Dendritic cell treated with granulocyte-macrophage colony-stimulating factor and Interleukin-4, amounts not matched to agents 40 ng/mL and 50 ng/mL, for 4 days (primary cell): ENCODE data around the gene ZNF79.
"Not testable (repeated sequence)": the region's sequence is repeated elsewhere in the genome, so short reads cannot be mapped to it uniquely, and the experiment has no call there.

Experiments used
- H3K27ac Mint-ChIP-seq: one replicate; pipeline ENCODE4 v1.8.0; 2022; ENCODE audit warnings: mild to moderate bottlenecking, mixed read lengths
- H3K27me3 Mint-ChIP-seq: one replicate; pipeline ENCODE4 v1.8.0; 2022; ENCODE audit warnings: mild to moderate bottlenecking, mixed read lengths
- H3K36me3 Mint-ChIP-seq: one replicate; pipeline ENCODE4 v1.8.0; 2022; ENCODE audit warnings: low read depth, mixed read lengths
- H3K4me1 Mint-ChIP-seq: one replicate; pipeline ENCODE4 v1.8.0; 2022; ENCODE audit warnings: low read depth, mixed read lengths
- H3K4me3 Mint-ChIP-seq: one replicate; pipeline ENCODE4 v1.8.0; 2022; ENCODE audit warnings: mild to moderate bottlenecking, moderate library complexity, mixed read lengths
- H3K9me3 Mint-ChIP-seq: one replicate; pipeline ENCODE4 v1.8.0; 2022; ENCODE audit warnings: mixed read lengths
- intact Hi-C: fragments of 100-400 bp; cut with micrococcal nuclease; formaldehyde crosslinking; loops from one replicate; pipeline ENCODE4 v1.15.0; 2022

Gene ZNF79

DNA sequence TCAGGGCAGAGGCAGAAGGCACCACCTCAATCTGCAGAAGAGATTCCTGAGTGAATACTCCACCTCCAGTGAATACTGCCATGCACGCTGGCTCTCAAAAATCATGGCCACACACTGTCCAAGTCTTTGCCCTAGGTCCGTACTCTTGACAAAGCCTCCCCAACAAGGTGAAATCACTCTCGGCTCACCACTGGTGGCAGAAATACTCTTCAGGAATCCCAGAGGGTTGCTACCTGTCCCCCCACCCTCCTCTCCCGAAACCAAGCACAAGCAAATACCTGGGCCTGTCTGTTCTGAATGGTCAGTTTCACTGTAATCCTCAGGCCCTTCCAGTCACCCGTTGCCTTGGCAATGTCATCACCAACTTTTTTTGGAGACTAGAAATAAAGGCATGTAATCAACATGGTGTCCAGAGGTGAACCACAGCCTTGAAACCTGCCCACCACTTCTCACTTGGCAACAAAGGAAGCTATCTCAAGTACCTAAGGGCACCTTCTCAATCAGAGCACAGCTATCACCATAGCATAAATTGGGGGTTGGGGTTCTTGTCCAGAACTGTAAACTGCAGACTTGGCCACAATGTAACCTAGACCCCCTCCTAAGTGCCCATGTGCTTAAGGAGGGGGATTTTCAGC, 25.3 kb downstream of the ZNF79 start:
- peak overlapping the region; percentile 92 for H3K4me3 Mint-ChIP-seq
- H3K9me3 Mint-ChIP-seq: peaks cover 10% of the 10 kb centered on the region
- H3K4me1 Mint-ChIP-seq: peaks cover 60% of the 10 kb centered on the region
- H3K36me3 Mint-ChIP-seq: peaks cover 92% of the 10 kb centered on the region
- H3K27ac Mint-ChIP-seq: peak overlapping the region; percentile 96
- H3K27me3 Mint-ChIP-seq: no peaks in the 10 kb centered on the region
- intact Hi-C loops: no loop called here

DNA sequence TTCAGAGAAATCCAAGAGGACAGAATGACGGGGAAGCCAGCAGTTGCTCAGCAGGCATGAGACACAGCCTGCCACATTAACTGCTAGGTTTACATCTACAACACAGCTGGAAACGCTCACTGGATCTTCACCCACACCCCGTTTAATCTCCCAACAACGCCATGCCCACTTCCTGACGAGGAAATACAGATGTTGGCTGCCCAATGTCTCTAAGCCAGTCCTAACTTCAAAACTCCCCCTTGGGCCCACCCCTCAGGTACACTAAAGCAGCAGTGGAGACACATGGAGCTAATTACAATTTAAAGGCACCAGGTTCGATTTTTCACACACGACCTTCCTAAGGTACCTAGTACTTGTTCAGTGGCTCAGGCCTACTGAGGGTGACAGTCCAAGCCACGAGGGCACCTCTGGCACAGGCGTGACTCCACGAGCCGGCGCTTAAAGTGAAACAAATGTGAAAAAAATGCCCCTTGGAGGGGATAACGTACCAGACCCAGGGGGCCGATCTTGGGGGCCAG, 26.1 kb downstream of the ZNF79 start:
- Mint-ChIP-seq H3K9me3 (peaks cover 2% of the 10 kb centered on the region), H3K4me1 (peaks cover 69% of the 10 kb centered on the region), H3K27me3 (no peaks in the 10 kb centered on the region), H3K4me3 (peak overlapping the region; percentile 92), H3K36me3 (peaks cover 89% of the 10 kb centered on the region), H3K27ac (peak overlapping the region; percentile 96)
- intact Hi-C loops: loop anchor here (2.0 kb wide), 1 partner anchor 54 kb away; the partner anchor contains the start of gene SLC2A8

DNA sequence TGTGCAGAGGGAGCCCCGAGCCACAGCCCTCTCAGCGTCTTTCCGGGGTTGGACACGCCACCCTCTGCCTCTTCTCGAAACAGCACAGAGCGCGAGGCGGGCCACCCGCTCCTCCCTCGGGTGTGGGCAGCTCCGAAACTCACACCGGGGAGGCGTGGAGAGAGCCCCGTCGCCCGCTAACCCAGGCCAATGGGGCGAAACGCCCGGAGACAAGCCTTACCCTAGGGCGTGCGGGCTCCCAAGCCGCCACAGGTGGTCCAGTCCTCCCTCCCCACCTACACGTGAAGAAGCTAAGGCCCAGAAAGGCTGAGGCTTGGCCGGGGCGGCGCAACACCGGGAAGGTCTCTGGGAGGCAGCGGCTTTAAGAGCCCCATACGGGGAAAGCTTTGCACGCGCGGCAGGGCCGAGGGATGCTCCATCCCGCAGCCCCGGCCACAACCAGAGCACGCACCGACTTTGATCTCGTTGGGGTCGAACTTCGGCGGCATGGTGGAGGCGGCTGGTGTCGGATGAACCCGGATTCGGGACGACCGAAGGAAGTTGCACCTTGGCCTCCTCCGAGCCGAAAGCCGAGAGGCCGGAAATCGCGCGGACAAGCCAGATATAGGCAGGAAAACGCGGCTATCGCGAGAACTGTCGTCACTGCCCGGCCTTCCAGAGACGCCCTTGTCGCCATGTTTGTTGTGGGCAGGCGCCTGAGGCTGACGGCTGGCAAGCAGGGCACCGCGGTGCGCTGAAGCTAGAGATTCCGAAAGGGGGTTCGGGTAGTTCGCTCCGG, 26.8 kb downstream of the ZNF79 start, which contains the start of the genes LRSAM1 and RPL12:
TSS of gene LRSAM1 (plus strand) at position 681 of the 778 bp plus-strand sequence. CDS start 3,018 bp downstream, outside the sequence.
TSS of gene RPL12 (minus strand) at position 577 of the 778 bp plus-strand sequence. CDS start at position 488, 89 bp downstream.
- Mint-ChIP-seq H3K36me3 (peaks cover 89% of the 10 kb centered on the region), H3K9me3 (no peaks in the 10 kb centered on the region), H3K27me3 (no peaks in the 10 kb centered on the region), H3K27ac (peak within 1 kb of the TSS; percentile 96), H3K4me3 (peak within 1 kb of the TSS; percentile 92), H3K4me1 (peaks cover 76% of the 10 kb centered on the region)
- intact Hi-C loops: loop anchor here (1.0 to 2.0 kb wide), 2 partner anchors 28 to 54 kb away; partner anchors contain the start of gene SLC2A8

DNA sequence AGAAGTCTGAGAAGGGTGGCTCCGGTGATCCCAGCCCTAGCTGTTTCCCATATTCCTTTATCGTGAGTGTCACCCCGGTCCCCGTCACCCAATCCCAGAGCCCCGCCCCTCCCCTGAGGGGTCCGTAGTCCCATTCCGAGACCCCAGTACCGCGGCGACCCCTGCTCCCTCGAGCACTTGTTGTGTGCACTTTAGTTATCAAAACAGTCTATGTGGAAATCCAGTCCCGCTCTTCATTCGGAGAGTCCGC, 27.4 kb downstream of the ZNF79 start:
- Mint-ChIP-seq H3K4me1 (peaks cover 76% of the 10 kb centered on the region), H3K27me3 (no peaks in the 10 kb centered on the region), H3K4me3 (peak overlapping the region; percentile 92), H3K9me3 (no peaks in the 10 kb centered on the region), H3K36me3 (peaks cover 86% of the 10 kb centered on the region), H3K27ac (peak overlapping the region; percentile 96)
- intact Hi-C loops: loop anchor here (1.0 to 2.0 kb wide), 2 partner anchors 28 to 55 kb away; partner anchors contain the start of gene SLC2A8

DNA sequence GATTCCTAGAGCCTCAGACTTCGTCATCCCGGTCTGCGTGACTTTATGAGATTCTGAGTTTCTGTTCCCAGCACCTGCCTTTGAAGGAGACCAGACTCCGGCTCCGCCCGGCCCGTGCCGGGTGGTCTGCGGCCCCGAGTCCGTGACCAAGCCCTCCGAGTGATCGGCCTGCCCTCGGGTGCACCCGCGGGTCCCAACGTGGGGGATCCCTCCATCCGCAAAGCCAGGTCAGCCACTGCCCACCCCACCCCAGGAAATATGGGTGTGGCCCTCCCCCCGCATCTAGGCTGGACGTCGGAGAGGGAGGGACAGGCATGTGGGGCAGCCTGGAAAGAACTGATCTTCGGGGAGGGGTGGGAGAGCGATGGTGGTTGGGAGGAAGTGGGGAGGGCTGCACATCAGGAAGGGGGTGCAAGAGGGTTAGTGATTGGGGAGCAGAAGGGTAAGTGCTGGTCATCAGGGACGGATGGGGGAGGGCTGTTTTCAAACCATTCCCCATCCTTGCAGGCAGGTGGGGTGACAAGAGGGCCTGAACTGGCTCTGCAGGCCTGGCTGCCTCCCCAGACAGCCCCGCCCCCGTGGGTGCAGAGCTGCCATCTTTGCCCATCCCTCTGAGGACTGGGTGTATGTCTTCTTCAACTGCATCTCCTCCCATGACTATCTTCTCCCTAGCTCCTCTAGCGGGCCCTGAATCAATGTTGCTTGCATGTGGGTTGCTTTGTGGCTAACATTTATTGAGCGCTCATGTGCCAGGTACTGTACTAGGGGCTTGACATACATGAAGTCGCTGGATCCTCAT, 27.9 kb downstream of the ZNF79 start:
- Mint-ChIP-seq H3K27me3 (no peaks in the 10 kb centered on the region), H3K4me3 (peak overlapping the region; percentile 92), H3K9me3 (no peaks in the 10 kb centered on the region), H3K36me3 (peaks cover 86% of the 10 kb centered on the region), H3K27ac (peak overlapping the region; percentile 96), H3K4me1 (peaks cover 80% of the 10 kb centered on the region)
- intact Hi-C loops: loop anchor here (1.0 to 2.0 kb wide), 2 partner anchors 29 to 55 kb away; partner anchors contain the start of gene SLC2A8

DNA sequence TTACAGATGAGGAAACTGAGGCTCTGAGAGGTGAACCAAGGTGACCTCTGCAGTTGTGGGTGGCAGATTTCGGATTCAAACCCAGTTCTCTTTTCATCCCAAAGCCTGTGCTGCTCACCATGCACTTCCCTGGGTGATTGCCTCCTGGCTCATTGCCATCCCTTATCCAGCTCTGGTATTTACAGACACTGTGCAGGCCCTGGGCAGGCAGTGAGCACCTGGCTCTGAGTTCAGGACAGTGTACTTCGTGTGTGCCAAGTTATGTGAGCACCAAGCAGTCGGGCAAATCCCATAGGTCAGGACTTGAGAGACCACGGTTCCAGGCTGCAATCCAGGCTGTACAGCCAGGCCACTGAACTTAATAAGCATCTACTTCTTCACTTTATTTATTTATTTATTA, 28.5 kb downstream of the ZNF79 start:
- H3K27ac Mint-ChIP-seq: no peak overlapping the region
- H3K27me3 Mint-ChIP-seq: no peaks in the 10 kb centered on the region
- H3K36me3 Mint-ChIP-seq: peaks cover 86% of the 10 kb centered on the region
- peak overlapping the region; percentile 34 for H3K4me3 Mint-ChIP-seq
- intact Hi-C loops: no loop called here
- no peaks in the 10 kb centered on the region for H3K9me3 Mint-ChIP-seq
- H3K4me1 Mint-ChIP-seq: peaks cover 81% of the 10 kb centered on the region

DNA sequence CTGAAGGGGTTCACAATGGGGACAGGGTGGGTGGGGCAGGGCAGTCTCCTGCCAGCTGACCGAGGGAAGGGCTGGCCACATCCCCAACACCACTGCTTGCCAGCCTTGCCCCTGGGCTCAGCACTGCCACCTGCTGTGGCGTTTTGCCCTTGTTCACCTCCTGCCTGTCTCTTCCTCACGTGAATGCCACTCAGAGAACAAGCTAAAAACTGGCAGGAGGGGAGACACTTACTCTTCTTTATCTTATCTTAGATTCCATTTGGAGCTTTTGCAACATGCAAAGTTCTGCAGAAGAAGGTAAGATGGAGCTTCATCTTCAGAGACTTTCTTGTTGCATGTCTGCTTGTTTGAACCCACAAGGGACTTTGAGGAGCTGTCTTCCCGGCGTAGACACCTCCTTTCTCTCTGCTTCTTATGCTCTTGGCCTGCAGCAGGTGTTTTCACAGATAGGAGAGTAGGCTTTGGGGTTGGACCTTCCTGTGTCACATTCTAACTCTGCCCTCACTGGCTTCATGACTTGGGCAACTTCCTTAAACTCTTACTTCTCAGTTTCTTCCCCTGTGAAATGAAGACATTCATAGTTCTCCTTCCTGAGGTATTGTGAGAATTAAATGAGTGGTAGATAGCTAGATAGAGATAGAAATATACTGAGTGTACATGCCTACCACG, 31.3 kb downstream of the ZNF79 start:
- Mint-ChIP-seq H3K4me3 (no peak overlapping the region), H3K27me3 (no peaks in the 10 kb centered on the region), H3K36me3 (peaks cover 86% of the 10 kb centered on the region), H3K4me1 (peaks cover 54% of the 10 kb centered on the region), H3K9me3 (no peaks in the 10 kb centered on the region), H3K27ac (peak overlapping the region; percentile 78)
- intact Hi-C loops: no loop called here

DNA sequence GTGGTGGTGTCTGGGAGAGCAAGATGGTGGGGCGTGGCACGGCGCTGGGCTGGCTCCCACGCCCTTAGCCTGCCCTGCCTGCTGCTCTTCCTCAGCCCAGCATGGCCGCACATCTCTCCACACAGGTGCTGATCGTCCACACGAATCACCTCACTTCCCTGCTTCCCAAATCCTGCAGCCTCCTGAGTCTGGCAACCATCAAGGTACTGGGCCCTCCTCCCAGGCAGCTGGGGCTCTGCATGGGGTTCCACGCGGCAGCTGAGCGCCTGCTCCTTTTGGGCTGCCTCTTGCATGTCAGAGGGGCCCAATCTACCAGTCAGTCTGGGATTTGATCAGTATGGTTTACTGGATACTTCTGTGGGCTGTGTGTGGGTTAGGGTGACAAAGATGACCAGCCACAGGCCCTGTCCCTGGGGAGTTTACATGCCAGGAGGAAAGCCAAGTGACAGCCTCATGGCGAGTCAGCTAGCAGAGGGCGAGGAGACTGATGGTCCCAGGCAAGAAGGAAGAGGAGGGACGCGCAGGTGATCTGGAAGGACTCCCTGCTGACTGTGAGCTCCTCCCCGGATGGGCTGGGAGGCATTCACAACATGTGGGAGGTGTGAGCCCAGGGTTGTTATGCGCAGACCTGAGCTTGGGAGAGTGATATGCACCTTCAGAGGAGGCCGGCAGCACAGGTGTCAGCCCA, 33.2 kb downstream of the ZNF79 start:
- H3K4me1 Mint-ChIP-seq: peaks cover 44% of the 10 kb centered on the region
- H3K27me3 Mint-ChIP-seq: no peaks in the 10 kb centered on the region
- intact Hi-C loops: no loop called here
- H3K27ac Mint-ChIP-seq: no peak overlapping the region
- H3K36me3 Mint-ChIP-seq: peaks cover 86% of the 10 kb centered on the region
- no peaks in the 10 kb centered on the region for H3K9me3 Mint-ChIP-seq
- H3K4me3 Mint-ChIP-seq: no peak overlapping the region

DNA sequence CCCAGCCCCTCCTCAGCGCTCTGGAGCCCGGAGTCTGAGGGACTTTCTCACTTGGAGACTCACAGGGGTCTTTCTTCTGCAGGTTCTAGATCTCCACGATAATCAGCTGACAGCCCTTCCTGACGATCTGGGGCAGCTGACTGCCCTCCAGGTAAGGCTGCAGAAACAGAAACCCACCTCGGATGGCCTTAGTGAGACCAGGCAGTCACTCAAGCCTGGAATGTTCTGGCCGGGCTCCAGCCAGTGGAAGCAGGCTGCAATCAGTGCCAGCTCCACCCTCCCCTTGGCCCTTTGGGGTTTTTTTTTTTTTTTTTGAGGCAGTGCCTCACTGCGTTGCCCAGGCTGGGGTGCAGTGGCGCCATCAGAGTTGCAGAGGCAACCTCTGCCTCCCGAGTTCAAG, 34.7 kb downstream of the ZNF79 start:
- H3K27me3 Mint-ChIP-seq: no peaks in the 10 kb centered on the region
- H3K4me1 Mint-ChIP-seq: peaks cover 39% of the 10 kb centered on the region
- no peak overlapping the region for H3K4me3 Mint-ChIP-seq
- intact Hi-C loops: no loop called here
- peaks cover 94% of the 10 kb centered on the region for H3K36me3 Mint-ChIP-seq
- H3K9me3 Mint-ChIP-seq: no peaks in the 10 kb centered on the region
- no peak overlapping the region for H3K27ac Mint-ChIP-seq

DNA sequence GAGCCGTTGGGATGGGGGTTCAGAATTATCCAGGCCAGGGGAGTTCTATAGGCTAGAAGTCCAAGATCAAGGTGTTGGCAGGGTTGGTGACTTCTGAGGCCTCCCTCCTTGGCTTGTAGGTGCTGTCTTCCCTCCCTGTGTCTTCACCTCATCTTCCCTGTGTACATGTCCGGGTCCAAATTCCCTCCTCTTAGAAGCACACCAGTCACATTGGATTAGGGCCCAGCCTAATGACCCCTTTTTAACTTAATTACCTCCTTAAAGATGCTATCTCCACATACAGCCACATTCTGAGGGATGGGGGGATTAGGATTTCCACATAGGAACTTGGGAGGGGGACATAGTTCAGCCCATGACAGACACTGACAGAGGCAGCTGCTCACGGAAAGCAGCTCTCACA, 39.2 kb downstream of the ZNF79 start:
- Mint-ChIP-seq H3K27me3 (no peaks in the 10 kb centered on the region), H3K4me1 (peaks cover 8% of the 10 kb centered on the region), H3K9me3 (no peaks in the 10 kb centered on the region), H3K27ac (no peak overlapping the region), H3K4me3 (no peak overlapping the region), H3K36me3 (peaks cover 96% of the 10 kb centered on the region)
- intact Hi-C loops: no loop called here

DNA sequence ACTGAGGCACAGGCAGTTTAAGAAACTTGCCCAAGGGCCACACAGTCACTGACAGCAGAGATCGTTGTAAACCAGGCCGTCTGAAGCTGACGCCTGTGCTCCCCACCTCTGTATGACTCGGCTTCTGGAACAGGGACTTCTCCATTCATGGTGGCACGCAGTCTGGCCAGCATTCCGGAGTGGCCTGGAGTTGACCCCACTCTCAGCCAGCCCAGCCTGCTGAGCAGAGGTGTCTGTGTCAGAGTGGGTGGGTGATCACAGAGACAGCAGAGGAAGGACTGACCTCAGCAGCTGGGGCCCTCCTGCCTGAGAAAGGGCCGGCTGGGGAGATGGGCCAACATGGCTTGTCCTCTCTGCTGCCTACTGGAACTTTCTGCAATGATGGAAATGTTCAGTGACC, 39.7 kb downstream of the ZNF79 start:
- H3K27ac Mint-ChIP-seq: no peak overlapping the region
- H3K36me3 Mint-ChIP-seq: peaks cover 93% of the 10 kb centered on the region
- intact Hi-C loops: no loop called here
- H3K4me1 Mint-ChIP-seq: peaks cover 8% of the 10 kb centered on the region
- H3K27me3 Mint-ChIP-seq: no peaks in the 10 kb centered on the region
- no peaks in the 10 kb centered on the region for H3K9me3 Mint-ChIP-seq
- no peak overlapping the region for H3K4me3 Mint-ChIP-seq

DNA sequence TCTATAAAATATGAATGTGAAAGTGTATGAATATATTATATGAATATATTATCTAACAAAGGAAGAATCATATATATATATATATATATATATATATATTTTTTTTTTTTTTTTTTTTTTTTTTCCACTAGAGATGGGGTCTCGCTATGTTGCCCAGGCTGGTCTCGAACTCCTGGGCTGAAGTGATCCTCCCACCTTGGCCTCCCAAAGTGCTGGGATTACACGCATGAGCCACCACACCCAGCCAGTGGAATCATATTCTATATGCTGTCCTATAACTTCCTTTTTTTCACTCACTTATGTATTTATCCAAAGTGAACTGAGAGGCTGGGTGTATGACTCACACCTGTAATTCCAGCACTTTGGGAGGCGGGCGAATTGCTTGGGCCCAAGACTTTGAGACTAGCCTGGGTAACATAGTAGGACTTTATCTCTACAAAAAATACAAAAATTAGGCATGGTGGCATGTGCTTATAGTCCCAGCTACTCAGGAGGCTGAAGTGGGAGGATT, 42.3 kb downstream of the ZNF79 start:
- H3K9me3 Mint-ChIP-seq: not testable (repeated sequence)

DNA sequence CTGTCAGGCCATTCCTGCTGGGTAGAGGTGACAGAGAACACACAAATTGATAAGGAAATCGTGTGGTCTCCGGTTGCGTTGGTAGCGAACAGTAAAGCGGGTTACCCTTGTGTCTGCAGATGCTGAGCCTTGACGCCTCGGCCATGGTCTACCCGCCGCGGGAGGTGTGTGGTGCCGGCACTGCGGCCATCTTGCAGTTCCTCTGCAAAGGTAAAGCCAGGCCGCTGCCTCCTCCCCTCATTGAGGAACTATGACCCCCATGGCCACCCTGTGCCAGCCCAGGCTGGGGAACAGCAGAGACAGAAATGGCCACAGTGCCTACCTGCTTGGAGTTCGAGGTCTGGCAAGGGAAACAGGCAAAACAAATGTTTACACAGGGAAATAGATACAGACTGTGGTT, 43.4 kb downstream of the ZNF79 start:
- Mint-ChIP-seq H3K4me3 (no peak overlapping the region), H3K36me3 (peaks cover 73% of the 10 kb centered on the region), H3K27me3 (no peaks in the 10 kb centered on the region), H3K9me3 (no peaks in the 10 kb centered on the region), H3K27ac (no peak overlapping the region), H3K4me1 (peaks cover 8% of the 10 kb centered on the region)
- intact Hi-C loops: no loop called here

More for the DNA sequence above, 42.3 kb downstream of the ZNF79 start:
- peaks cover 83% of the 10 kb centered on the region for H3K36me3 Mint-ChIP-seq
- H3K4me3 Mint-ChIP-seq, H3K27me3 Mint-ChIP-seq, H3K4me1 Mint-ChIP-seq, intact Hi-C loops: not testable (repeated sequence)
- H3K27ac Mint-ChIP-seq: peak overlapping the region; percentile 37
